NCI-H128 (cell line): ENCODE data around the gene PDCD7.
"Not testable (repeated sequence)": the region's sequence is repeated elsewhere in the genome, so short reads cannot be mapped to it uniquely, and the experiment has no call there.

Source experiments
- DNase-seq: peaks from one replicate; lab custom pipeline; 2025; ENCODE audit not compliant: unreplicated experiment; lab: John Stamatoyannopoulos, UW

Gene PDCD7

DNA sequence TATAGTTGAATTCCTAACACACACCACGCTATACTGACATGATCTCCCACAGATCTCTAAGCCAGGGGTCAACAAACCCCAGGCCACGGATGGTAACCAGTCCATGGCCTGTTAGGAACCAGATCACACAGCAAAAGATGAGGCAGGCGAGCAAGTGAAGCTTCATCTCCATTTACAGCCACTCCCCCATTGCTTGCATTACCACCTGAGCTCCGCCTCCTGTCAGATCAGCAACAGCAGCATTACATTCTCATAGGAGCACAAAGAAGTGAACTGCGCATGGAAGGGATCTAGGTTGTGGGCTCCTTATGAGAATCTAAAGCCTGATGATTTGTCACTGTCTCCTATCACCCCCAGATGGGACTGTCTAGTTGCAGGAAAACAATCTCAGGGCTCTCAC, 2.7 kb downstream of the PDCD7 start:
- no peak for DNase-seq

DNA sequence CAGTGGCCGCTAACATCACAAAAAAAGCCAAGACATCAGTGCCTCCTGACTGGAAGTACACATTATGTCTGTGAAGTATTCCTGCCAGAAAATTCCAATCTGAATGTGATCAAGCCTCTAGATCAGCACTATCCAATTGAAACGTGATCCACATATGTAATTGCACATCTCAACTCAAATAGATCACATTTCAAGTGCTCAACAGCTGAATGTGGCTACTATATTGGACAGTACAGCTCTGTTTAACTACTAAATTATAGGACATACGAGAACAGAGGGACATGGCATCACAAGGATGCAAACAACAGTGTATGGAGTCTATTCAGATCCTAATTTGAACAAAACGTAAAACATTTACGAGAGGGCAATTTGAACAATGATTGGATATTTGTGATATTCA, 18.1 kb downstream of the PDCD7 start:
- DNase-seq = no peak

DNA sequence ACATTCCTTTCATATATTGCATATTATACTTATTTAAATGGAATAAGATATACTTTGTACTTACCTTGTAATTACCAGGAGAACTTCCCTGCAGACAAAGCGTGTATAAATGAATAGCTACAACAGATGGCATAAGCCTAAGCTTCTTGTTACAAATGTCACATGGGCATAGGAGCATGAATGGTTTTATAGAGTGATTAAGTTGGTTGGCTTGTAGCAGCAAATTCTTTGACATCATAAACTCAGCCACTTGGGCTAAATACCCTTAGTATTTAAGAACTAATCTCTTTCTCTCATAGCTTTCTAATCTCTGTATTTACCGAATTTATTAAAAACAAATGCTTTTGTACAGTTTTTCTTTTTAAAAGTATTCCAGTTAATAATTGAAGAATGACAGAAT, 18.5 kb downstream of the PDCD7 start, which contains the start of gene UBAP1L:
Gene UBAP1L, minus strand, starts transcription at position 115 of the 400 bp plus-strand sequence. CDS start 8,985 bp downstream, outside the sequence.
- no peak for DNase-seq

DNA sequence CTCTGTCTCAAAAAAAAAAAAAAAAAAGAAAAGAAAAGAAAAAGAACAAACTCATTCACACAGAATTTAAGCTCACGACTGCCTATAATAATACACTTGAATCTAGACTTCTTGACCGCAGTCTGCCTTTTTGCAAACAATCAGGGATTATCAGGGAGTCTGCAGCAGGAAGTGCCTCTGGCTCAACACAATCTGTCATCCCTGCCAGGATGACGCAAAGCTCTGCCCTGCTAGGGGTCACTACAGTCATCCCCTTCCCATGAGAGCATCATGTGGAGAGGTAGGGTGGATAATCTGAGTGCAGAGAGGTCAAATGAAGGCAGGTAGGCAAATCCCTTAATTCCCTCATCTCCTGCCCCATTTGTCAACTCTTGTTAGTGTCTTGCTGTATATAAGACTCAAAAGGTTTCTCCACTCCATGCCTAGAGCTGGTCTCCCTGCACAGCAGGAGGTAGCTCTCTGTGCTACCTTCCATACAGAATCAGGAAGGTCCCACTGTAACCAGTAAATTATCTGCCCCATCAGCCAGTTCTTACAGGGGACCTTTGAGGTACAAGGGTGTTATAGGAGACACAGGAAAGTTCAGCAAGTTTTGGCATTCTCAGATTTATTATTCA, 22.8 kb downstream of the PDCD7 start:
- DNase-seq = no peak

DNA sequence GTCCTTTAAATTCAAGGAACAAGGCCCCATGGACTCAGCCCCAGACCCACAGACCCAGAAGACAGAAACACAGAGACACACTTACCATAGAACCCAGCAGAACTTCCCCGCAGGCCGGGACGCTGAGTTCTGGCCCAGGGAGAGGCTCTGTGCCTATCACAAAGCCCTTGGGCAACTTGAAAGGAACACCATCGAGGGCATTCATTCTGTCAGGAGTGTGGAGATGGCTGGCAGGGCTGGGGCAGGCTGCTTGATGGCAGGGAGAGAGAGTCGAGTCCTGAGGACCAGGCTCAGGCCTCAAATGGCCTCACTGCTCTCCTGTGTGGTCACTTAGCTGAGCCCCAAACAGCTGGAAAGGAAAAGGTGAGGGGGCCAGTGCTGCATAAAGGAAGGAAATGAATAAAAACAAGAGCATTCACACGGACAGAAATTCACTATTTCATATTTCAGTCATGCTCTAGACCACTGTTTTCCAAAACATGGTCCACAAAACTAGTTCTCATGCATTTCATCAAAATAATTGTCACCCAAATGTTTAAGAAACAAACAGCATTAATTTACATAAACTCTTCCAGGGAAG, 27.5 kb downstream of the PDCD7 start:
- DNase-seq = no peak

DNA sequence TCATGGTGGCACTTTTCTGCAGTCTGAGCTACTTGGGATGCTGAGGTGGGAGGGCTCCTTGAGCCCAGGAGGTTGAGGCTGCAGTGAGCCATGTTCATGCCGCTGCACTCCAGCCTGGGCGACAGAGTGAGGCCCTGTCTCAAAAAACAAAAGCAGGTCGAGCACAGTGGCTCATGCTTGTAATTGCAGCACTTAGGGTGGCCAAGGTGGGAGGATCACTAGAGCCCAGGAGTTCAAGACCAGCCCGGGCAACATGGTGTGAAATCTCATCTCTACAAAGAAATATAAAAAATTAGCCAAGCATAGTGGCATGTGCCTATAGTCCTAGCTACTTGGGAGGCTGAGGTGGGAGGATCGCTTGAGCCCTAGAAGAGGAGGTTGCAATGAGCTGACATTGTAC, 28.6 kb downstream of the PDCD7 start:
- DNase-seq = no peak

DNA sequence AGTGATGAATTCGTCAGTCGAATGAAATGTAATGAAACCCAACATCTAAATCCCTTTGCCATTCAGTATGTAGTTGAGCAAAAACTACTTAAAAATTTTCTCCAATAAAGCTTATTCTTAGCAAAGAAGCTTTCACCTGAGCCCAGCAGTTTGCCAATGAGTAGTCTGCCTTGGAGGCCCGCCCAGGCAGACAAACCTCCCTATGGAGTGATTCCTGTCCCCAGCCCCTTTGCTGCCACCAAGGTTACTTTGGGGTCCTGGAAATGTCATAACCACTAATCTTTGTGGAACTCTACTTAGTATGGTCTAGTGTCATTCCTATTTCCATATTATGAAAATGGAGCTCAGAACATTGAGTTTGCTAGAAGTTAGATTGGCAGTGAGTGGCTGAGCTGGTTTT, 30.7 kb downstream of the PDCD7 start:
- DNase-seq = no peak

DNA sequence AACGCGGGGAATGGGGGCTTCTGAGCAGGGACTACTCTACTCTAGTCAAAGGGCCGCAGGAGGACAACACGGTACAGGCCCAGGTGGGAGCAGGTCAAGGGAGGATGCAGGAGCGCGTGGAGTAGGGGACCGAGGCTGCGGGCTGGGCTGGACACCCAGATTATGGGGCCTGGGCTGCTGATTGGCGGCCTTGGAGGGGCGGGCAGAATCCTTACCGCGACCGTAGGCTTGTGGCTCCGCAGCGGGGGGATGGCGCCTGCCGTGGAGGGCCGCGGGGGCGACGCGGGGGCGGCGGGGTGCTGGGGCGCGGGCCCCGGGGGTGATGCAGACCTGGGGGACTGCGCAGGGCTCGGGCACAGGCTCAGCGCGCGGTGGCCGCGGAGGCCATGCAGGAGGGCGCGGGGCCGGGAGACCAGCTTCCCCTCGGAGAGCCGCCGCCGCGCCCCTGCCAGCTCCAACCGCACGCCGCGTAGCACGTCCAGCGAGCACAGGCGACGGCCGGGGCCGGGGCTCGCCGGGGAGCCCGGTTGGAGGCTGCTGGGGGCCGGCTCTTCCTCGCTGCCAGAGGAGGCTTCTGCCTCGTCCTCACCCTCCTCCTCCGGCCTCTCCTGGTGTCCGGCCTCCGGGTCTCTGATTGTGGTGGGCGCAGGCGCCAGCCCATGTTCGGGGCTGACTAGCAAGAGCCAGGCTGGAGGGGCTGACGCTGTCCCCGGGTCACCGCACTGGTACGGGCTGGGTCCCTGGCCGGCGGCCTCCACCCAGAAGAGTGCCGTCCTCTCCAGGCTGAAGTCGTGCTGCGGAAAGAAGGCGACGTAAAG, 31.5 kb downstream of the PDCD7 start:
- DNase-seq = no peak

DNA sequence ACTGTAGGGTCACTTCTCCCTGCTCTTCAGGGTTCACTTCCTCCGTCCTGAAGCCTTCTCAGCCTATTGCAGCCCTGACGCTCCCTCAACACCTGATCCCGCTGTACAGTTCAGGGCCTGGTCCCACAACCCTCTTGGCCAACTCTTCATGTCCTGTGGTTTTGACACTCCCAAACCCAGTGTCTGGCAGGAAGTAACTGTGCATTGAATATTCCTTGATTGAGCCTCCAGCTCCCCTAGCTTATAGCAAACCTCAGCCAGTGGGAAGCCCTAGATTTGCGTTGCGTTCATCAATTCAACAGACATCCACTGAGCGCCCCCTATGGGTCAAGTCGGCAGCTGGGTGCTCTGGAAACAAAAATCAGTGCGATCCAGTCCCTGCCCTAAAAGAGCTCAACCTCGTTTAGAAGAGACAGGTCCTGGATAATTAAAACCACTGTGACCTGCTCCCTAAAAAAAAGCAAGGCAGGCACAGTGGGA, 32.2 kb downstream of the PDCD7 start:
- no peak for DNase-seq

DNA sequence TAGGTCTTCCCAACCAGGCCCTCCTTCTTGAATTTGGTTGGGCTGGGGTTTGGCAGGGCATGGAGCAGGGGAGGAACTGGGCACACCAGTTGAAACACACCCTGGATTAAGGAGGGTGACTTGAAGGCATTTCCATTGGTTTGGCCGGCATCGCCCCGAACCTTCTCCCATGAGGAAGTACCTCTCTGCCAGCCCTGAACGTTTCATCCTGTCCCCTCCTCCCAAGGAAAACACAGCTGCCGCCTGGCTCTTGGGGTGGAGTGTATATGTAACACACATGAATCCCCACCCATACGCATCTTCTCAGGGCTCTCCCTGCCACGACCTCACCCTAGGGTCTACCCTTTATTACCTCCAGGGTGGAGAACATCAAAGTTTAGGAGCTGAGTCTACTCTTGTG, 33.2 kb downstream of the PDCD7 start:
- DNase-seq = no peak

DNA sequence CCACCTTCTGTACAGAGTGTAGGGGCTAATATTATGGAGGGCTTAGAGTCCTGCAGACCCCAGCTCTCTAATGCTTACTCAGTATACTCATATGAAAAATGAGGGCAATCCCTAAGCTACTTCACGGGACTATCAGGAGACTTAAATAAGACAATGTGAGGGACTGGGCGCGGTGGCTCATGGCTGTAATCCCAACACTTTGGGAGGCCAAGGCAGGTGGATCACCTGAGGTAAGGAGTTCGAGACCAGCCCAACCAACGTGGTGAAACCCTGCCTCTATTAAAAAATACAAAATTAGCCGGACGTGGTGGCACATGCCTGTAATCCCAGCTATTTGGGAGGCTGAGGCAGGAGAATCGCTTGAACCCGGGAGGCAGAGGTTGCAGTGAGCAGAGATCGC, 33.8 kb downstream of the PDCD7 start:
- DNase-seq = not testable (repeated sequence)

DNA sequence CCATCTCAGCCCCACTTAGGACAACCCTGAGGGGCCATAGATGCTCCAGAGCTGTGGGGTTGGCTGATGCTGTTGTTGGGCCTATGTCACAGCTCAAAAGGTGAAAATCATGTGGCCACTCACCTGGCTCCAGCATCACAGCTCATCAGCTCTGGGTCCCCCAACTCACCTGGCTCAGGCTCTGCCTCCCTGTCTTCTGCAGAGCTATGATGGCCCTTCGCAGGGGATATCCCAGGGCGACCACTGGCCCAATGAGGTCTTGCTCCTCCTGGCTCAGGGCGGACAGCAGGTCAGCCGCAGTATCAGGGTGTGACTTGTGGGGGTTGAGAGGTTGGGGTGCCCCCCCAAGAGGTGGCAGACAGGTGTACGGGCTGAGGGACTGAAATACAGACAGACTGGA, 34.3 kb downstream of the PDCD7 start:
- DNase-seq = no peak

DNA sequence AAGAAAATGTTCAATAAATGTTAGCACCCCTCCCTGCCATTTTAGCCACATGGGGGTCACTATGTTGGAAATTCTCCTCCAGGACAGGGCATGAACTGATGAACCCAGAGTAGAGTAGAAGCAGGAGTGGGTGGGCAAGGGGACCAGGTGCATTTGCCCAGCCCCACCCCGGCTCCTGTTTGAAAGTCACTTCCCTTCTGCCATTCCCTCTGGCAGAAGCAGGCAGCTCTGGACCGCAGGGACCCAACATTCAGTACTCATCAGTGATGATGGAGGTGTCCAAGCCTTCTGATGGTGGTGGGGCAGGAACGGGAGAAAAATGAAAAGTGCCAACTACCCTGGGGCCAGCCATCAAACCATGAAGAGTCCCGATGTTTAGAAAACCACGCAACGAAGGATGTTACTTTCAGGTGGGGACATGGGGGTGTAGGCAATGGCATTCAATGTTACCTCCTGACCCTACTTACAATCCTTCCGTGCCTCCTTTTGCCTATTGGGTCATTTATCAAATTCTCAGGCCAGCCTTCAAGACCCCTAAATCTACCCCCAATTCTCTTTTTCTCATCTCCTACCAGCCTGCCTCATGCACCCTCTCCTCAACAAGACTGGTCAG, 35.9 kb downstream of the PDCD7 start:
- DNase-seq = no peak

DNA sequence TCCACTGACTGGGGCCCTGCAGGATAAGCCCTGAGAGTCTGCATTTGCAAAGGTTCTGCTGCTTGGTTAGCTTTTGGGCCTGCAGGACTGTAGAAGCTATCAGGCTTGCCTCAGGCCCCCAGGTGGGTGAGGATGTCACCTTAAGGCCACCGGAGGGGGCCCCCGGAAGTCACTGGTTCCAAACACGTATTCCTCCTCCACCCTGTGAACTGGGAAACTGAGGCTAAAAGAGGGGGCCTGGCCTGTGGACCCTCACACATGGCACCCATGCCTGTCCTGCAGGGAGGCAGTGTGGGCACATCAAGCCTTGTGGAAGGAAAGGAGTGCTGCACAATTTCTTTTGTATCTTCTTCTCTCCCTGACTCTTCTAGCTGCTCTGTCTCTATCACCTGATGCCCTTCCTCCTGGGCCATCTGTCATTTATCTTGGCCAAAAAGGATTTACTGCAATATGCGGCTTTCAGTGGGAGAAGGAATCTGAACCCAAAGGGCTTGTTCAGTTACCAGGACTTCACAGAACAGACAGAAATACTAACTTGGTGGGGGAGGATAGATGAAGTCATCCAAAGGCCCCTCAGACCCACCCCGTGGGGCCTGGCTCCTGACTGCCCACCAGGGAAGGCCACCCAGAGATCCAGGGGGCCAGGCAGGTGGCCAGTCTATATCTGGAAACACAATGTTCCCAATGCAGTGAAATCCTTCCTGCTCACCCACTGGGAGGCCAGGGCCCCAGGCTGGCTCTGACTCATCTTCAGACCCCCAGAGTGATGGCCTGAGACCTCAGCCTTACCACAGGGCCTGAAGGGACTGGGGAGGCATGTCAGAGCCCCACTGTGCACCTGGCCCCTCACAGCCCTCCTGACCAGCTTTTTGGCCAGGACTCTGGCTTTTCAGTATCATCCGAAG, 36.9 kb downstream of the PDCD7 start:
- DNase-seq = no peak

DNA sequence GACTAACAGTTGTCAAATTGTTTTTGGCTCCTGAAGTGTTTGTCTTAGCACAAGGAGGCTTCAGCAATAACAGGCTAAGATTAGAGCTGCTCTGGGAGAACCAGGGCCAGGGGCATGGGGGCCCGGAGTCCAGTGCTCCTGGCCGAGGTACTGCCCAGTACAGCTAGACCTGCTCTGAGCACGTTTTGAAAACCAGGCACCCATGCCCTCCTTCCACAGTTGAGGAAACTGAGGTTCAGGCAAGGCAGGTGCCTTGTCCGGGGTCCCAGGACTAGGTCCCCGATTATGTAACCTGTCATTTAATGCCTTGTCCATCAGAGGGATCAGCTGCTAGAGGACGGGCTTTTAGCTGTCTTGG, 37.9 kb downstream of the PDCD7 start:
- DNase-seq = no peak

DNA sequence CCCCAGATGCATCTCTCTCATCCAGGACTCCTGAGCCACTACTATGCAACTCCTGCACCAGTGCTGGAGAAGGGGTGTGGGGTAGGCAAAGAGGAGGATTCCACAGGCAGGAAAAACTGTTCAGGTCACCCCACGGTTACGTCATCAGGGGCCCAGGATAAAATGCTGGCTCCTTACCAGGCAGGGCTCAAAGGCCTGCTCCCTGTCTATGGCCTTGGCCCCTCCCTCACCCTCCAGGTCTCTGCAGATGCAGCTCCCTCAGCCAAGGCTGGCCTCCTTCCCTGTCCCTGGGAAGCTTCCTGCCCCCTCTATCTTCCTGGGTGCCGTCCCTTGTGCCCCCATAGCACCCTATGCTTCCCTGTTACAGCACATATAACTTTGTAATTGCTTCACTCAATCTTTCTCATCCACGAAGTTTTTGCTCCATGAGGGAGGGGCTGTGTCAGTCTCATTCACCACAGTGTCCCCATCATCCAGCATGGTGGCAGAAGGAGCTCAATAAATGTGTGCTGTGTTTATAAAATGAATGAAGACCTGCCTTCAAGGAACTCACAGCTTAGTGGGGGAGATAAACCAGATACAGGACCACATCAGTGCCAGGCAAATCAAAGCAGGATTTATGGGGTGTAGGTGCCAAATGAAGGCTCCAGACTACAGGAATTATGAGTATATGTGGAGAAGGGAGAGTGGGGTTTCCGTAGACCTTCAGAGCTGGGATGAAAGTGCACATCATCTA, 38.4 kb downstream of the PDCD7 start:
- DNase-seq = no peak

DNA sequence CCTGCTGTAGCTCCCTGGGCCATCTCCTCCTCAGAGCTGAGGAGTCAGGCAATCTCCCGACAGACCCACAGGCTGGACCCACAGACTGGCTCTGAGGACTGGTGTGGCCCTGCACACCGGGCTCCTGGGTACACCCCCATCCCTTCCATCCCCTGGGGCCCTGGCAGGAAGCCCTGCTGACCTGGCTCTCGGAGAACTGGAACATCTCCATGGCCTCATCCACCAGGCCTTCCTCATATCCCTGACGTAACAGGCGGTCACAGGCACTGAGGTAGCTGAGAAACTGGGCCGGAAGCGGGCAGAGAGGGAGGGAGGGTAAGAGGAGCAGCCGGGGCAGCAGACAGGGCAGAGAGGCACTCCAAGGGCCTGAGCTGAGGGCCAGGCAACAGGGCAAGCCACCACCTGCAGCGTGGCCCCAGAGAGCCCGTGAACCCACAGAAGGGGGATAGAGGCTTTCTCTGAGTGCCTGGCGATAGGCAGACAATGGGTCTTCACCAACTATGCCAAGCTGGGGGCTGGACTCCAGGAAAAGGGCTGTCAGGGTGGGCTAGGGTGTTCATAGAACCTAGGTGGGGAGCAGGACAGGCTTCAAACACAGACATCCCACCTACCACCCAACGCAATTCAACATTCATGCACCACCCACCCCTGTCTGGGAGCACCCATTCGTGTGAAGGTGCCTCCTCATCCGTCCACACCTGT, 39.2 kb downstream of the PDCD7 start:
- DNase-seq = no peak

DNA sequence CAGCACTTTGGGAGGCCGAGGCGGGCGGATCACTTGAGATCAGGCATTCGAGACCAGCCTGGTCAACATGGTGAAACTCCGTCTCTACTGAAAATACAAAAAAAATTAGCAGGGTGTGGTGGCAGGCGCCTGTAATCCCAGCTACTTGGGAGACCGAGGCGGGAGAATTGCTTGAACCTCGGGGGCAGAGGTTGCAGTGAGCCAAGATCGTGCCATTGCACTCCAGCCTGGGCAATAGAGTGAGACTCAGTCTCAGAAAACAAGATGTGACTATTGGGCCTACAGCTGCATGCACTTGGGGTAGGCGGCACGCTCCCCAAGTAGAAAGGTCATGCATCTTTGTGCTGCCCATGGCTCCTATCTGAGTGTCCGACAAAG, 39.8 kb downstream of the PDCD7 start:
- not testable (repeated sequence) for DNase-seq
